Vagina (tissue), 2 donors: Measurements from ENCODE around the gene MPZL3. TPM values are rescaled to one million over a fixed set of nuclear protein-coding genes. Genes with fewer than 3 reads are reported as not detected.

Experiments
- DNase-seq, 2 donors: peaks; one replicate each; pipeline ENCODE4 v3.0.0-alpha.2; 2017; ENCODE audit errors: extremely low spot score in 2 of 2
- H3K27ac ChIP-seq: fragments of 200-600 bp; sonication (generic); one replicate; pipeline ENCODE4 v1.5.1; 2019
- H3K27me3 ChIP-seq: fragments of 200-600 bp; sonication (generic); one replicate; pipeline ENCODE4 v1.5.1; 2019
- H3K36me3 ChIP-seq, 2 donors: fragments of 200-600 bp; sonication (generic); one replicate each; pipeline ENCODE4 v1.5.1; 2017 to 2019
- H3K4me1 ChIP-seq: fragments of 200-600 bp; sonication (generic); one replicate; pipeline ENCODE4 v1.5.1; 2019
- H3K4me3 ChIP-seq, 2 donors: fragments of 200-600 bp; sonication (generic); 1 replicate in 1 of 2; 2 replicates in 1 of 2; pipeline ENCODE4 v1.5.1; 2016 to 2019
- H3K9me3 ChIP-seq: fragments of 200-600 bp; sonication (generic); one replicate; pipeline ENCODE4 v1.5.1; 2019
- POLR2A ChIP-seq, 2 donors: fragments of 450-650 bp; IDR thresholded peaks; one replicate each; pipeline ENCODE4 v1.6.1; 2017; ENCODE audit warnings: antibody characterized with exemption in 2 of 2, mild to moderate bottlenecking in 2 of 2, moderate library complexity in 2 of 2
- POLR2AphosphoS5 ChIP-seq, 2 donors: sonication (generic); formaldehyde crosslinking; IDR thresholded peaks; one replicate each; pipeline ENCODE4 v1.9.0; 2017; ENCODE audit warnings: antibody characterized with exemption in 2 of 2, mild to moderate bottlenecking in 2 of 2, low read depth in 1 of 2; ENCODE audit not compliant: insufficient read depth in 1 of 2
- intact Hi-C: fragments of 100-400 bp; cut with DNase I; formaldehyde crosslinking; loops from one replicate; pipeline ENCODE4 v1.15.1; 2023
- total RNA-seq: library from RNA; depleted of rRNA; stranded (reverse); fragments of >200 nt; gene quantifications from one replicate; pipeline ENCODE4 v1.2.3, GENCODE V29; 2016
- TF ChIP-seq, protein P1 (sequence below), 3 experiments: fragments of 450-650 bp in 2 of 3; fragments of 200-600 bp in 1 of 3; sonication (generic) in 1 of 3; IDR thresholded peaks; one replicate each; pipeline ENCODE4 v1.5.1; 2017 to 2019; ENCODE audit warnings: antibody characterized with exemption in 3 of 3, mild to moderate bottlenecking in 2 of 3, moderate library complexity in 2 of 3

The MPZL3 gene
- total RNA-seq, 1 donor from 2014 or later = 9.1 TPM

- TF ChIP-seq, protein P1, sequence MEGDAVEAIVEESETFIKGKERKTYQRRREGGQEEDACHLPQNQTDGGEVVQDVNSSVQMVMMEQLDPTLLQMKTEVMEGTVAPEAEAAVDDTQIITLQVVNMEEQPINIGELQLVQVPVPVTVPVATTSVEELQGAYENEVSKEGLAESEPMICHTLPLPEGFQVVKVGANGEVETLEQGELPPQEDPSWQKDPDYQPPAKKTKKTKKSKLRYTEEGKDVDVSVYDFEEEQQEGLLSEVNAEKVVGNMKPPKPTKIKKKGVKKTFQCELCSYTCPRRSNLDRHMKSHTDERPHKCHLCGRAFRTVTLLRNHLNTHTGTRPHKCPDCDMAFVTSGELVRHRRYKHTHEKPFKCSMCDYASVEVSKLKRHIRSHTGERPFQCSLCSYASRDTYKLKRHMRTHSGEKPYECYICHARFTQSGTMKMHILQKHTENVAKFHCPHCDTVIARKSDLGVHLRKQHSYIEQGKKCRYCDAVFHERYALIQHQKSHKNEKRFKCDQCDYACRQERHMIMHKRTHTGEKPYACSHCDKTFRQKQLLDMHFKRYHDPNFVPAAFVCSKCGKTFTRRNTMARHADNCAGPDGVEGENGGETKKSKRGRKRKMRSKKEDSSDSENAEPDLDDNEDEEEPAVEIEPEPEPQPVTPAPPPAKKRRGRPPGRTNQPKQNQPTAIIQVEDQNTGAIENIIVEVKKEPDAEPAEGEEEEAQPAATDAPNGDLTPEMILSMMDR (IDR thresholded peaks at IDR 0.05) = no peak
- TF ChIP-seq POLR2A (IDR thresholded peaks at IDR 0.05) (no peak), POLR2AphosphoS5 (IDR thresholded peaks at IDR 0.05; ENCODE audit: insufficient read depth in 1 of 2, low read depth in 1 of 2) (peak in 1 of 2 donors; percentile 69)
- H3K27me3 ChIP-seq = no peaks in the 10 kb centered on the region
- DNase-seq = no peak
- no peaks in the 10 kb centered on the region for H3K36me3 ChIP-seq
- no peaks in the 10 kb centered on the region for H3K9me3 ChIP-seq
- peak overlapping the region; percentile 46 for H3K27ac ChIP-seq
- intact Hi-C loops = no loop called here
- no peaks in the 10 kb centered on the region for H3K4me1 ChIP-seq
- peak overlapping the region in 1 of 2 donors; percentile 50 for H3K4me3 ChIP-seq
These were observed 13.8 kb upstream of the MPZL3 start for GRCh38 chr11:118265954-118266353.

DNA sequence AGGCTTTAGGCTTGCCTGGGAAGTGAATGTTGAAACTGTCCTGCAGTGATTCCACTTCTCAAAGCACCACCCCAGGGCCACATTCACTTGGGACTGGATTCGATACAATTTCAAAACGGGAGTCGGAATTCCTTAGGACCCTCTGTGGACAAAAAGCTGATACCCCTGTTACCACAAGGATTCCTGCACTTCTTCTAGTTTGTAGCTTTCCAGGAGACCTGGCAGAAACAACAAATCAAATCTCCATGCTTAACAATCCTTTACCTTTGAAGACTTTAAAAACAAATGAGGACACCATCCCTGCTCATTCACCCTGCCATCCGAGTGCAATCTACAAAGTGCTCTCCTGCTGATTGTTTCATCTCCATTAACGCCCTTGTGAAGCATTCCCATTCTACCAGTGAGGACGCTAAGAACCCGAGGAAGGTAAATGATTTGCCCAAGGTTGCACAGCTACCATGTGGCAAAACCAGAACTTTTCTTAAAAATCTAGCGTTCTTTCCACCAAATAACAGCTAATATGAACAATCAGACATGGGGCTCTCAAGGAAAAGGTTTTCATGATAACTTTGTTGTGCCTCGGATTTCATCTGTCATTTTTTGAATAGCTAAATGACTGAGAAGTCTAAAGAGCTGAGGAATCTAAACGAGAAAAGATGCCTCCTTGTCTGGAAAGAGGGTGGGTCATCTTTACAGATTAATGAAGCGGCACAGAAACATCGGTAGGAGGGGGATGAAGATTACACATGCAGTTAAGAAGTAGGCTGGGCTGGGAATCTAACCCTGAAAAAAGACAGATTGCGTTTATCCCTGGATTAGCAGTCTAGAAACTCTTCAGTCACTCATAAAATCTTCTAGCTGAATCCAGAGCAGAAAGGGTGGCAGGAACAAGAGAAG lies 12.7 kb upstream of the MPZL3 start:
- Histone ChIP-seq H3K36me3 (no peaks in the 10 kb centered on the region), H3K27me3 (no peaks in the 10 kb centered on the region), H3K27ac (peak overlapping the region; percentile 61), H3K4me3 (peak overlapping the region; percentile 38 to 50), H3K9me3 (no peaks in the 10 kb centered on the region), H3K4me1 (no peaks in the 10 kb centered on the region)
- intact Hi-C loops = no loop called here
- TF ChIP-seq POLR2A (IDR thresholded peaks at IDR 0.05) (no peak), POLR2AphosphoS5 (IDR thresholded peaks at IDR 0.05; ENCODE audit: insufficient read depth in 1 of 2, low read depth in 1 of 2) (no peak)
- TF ChIP-seq, protein P1 (IDR thresholded peaks at IDR 0.05) = no peak
- DNase-seq = no peak

DNA sequence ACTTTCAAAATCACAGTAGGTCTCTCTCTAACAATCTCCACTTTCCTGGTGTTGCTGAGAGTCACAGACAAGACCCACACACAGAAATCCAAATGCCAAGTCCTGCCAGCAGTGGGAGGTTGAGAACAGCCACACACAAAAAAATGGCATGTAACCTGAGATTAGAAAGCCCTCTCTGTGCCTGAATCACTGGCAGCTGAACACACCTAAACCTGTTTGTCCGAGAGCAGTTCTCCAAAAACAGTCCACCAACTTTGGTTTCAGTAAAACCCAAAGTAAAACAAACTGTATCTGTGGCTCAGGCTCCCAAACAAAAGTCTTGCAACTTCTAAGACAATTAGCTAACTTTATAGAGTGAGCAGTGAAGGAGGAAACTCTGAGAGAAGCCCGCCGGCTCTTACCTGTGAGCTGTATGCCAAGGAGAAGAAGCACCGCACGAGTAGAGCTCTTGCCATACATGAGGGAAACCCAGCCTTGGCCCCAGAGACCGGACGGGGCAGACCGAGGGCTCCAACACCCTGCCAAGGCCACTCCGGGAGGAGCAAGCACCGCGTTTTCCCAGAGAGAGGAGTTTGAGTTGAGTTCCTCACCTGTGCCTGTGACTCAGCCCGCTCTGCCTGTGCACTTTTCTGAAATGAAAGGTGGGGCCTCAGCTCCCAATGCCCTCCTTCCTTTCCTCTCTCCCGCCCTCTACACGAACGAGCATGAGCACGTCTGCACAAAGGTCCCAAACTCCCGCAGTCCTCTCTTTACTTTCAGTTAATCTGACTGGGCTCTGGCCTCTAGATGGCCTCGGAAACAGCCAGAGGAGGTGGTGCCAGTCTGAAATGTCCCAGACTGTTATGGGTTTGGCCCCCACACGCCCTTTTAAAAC lies 11.8 kb upstream of the MPZL3 start, which contains the start of gene MPZL2:
Gene MPZL2, minus strand, starts transcription at position 603 of the 874 bp plus-strand sequence. Its CDS starts 144 bp downstream, at position 459.
- peak in 1 of 2 donors; percentile 91 for DNase-seq
- Histone ChIP-seq H3K27ac (peak within 1 kb of the TSS; percentile 61), H3K36me3 (no peaks in the 10 kb centered on the region), H3K9me3 (no peaks in the 10 kb centered on the region), H3K4me1 (no peaks in the 10 kb centered on the region), H3K4me3 (peak within 1 kb of the TSS; percentile 38 to 50), H3K27me3 (no peaks in the 10 kb centered on the region)
- peak; percentile 70 to 72 for TF ChIP-seq POLR2AphosphoS5 (IDR thresholded peaks at IDR 0.05; ENCODE audit: insufficient read depth in 1 of 2, low read depth in 1 of 2)
- TF ChIP-seq POLR2A (IDR thresholded peaks at IDR 0.05) = peak in 1 of 2 donors; percentile 42
- TF ChIP-seq, protein P1 (IDR thresholded peaks at IDR 0.05) = no peak
- intact Hi-C loops = no loop called here

DNA sequence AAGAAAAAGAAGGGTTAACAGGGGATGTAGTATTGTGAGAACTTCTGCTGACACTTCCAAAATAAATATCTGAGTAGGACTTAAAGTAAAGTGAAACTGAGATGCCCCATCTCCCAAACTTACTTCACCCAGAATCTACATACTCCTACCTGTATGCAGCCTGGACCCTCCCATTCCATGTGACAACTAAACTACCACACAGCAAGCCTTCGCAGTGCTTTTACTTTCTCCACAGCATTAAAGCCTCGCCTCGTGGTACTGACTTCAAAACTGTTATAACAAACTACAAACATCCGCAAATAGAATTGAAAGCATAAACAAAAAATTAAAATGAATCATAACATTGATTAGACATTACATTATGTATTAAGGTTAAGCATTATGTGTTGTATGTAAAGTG lies 10.9 kb upstream of the MPZL3 start:
- TF ChIP-seq POLR2A (IDR thresholded peaks at IDR 0.05) = no peak
- no peak for TF ChIP-seq POLR2AphosphoS5 (IDR thresholded peaks at IDR 0.05; ENCODE audit: insufficient read depth in 1 of 2, low read depth in 1 of 2)
- TF ChIP-seq, protein P1 (IDR thresholded peaks at IDR 0.05) = no peak
- Histone ChIP-seq H3K36me3 (peaks cover 0 to 7% of the 10 kb centered on the region in 2 donors), H3K4me1 (no peaks in the 10 kb centered on the region), H3K9me3 (no peaks in the 10 kb centered on the region), H3K27ac (peak overlapping the region; percentile 61), H3K27me3 (no peaks in the 10 kb centered on the region), H3K4me3 (peak overlapping the region; percentile 38 to 50)
- intact Hi-C loops = no loop called here
- no peak for DNase-seq
